ENCODE data around the gene BTG2.

GRCh38 chr1:203349773-203350524 is 44.6 kb downstream of the BTG2 start:
- TF ChIP-seq CTCF (IDR thresholded peaks at IDR 0.05), result no peak
- no peak for TF ChIP-seq ZFX (IDR thresholded peaks at IDR 0.05; ENCODE audit: borderline replicate concordance)

Measured in 22Rv1 (cell line).